H1 (cell line): Measurements from ENCODE around the gene KRT3. TPM values are rescaled to one million over a fixed set of nuclear protein-coding genes. Genes with fewer than 3 reads are reported as not detected.

ENCODE experiments used
- CTCF ChIA-PET: fragments of 300-600 bp; sonication (Branson Sonifier 250); formaldehyde crosslinking; loops from one replicate; lab custom pipeline; 2021; ENCODE audit not compliant: partially characterized antibody; lab: Charles Lee
- POLR2A ChIA-PET: fragments of 300-600 bp; sonication (Branson Sonifier 250); formaldehyde crosslinking; loops from one replicate; lab custom pipeline; 2021; ENCODE audit warnings: inconsistent platforms; ENCODE audit not compliant: partially characterized antibody; lab: Charles Lee
- DNase-seq, 2 experiments: peaks; one replicate each; pipeline versions ENCODE4 v3.0.0 to v3.0.0-alpha.2; 2010 to 2022; ENCODE audit warnings: low spot score in 2 of 2, low read depth in 1 of 2, mixed read lengths in 1 of 2
- FAIRE-seq: peaks from 2 replicates; lab custom pipeline; 2011; peaks lifted over from hg19 to GRCh38; lab: Jason Lieb, UNC
- H2AFZ ChIP-seq: 2 replicates; pipeline ENCODE4 v1.8.1; 2012; ENCODE audit warnings: low read length, inconsistent platforms
- H2AK5ac ChIP-seq: 2 replicates; pipeline ENCODE4 v1.6.1; 2013; ENCODE audit warnings: low read depth, low read length
- H2BK120ac ChIP-seq: replicated peaks from 2 replicates; pipeline ENCODE3; 2013; ENCODE audit warnings: low read depth, low read length, inconsistent platforms
- H2BK12ac ChIP-seq: 2 replicates; pipeline ENCODE4 v1.6.1; 2013; ENCODE audit warnings: low read depth, low read length
- H2BK15ac ChIP-seq: 2 replicates; pipeline ENCODE4 v1.6.1; 2013; ENCODE audit warnings: low read length
- H2BK20ac ChIP-seq: 2 replicates; pipeline ENCODE4 v1.6.1; 2013; ENCODE audit warnings: low read length
- H2BK5ac ChIP-seq: 2 replicates; pipeline ENCODE4 v1.6.1; 2013; ENCODE audit warnings: low read depth, low read length
- H3K14ac ChIP-seq: 2 replicates; pipeline ENCODE4 v1.6.1; 2013; ENCODE audit warnings: inconsistent platforms; ENCODE audit not compliant: insufficient read length
- H3K18ac ChIP-seq: 2 replicates; pipeline ENCODE4 v1.6.1; 2013; ENCODE audit warnings: low read length; ENCODE audit errors: extremely low read depth
- H3K23ac ChIP-seq: 2 replicates; pipeline ENCODE4 v1.6.1; 2013; ENCODE audit warnings: inconsistent platforms; ENCODE audit not compliant: insufficient read length
- H3K23me2 ChIP-seq: 2 replicates; pipeline ENCODE4 v1.6.1; 2013; ENCODE audit warnings: low read depth, low read length
- H3K27ac ChIP-seq: 2 replicates; pipeline ENCODE4 v1.6.1; 2011; ENCODE audit warnings: low read depth, low read length, inconsistent platforms
- H3K27me3 ChIP-seq, 4 experiments: replicated peaks in 1 of 4; 1 replicate in 1 of 4; 2 replicates in 3 of 4; pipeline versions ENCODE4 v1.6.1 to v1.8.1; 2011 to 2013; ENCODE audit warnings: low read length in 3 of 4, mild to moderate bottlenecking in 3 of 4, inconsistent platforms in 2 of 4, mixed read lengths in 2 of 4, moderate library complexity in 1 of 4; ENCODE audit not compliant: control insufficient read depth in 3 of 4, insufficient read depth in 3 of 4; ENCODE audit errors: extremely low read depth in 1 of 4
- H3K36me3 ChIP-seq, 4 experiments: 2 replicates each; pipeline versions ENCODE4 v1.6.1 to v1.8.1; 2011 to 2013; ENCODE audit warnings: mild to moderate bottlenecking in 4 of 4, low read length in 3 of 4, moderate library complexity in 2 of 4, control low read depth in 1 of 4, inconsistent platforms in 1 of 4; ENCODE audit not compliant: insufficient read depth in 4 of 4, control insufficient read depth in 2 of 4
- H3K4ac ChIP-seq: replicated peaks from 2 replicates; pipeline ENCODE3; 2013; ENCODE audit warnings: low read length, low read depth, mixed read lengths, inconsistent platforms; ENCODE audit not compliant: insufficient read length
- H3K4me1 ChIP-seq, 4 experiments: replicated peaks in 1 of 4; 1 replicate in 1 of 4; 2 replicates in 3 of 4; pipeline versions ENCODE4 v1.6.1 to v1.8.1; 2011 to 2013; ENCODE audit warnings: low read length in 3 of 4, inconsistent platforms in 2 of 4, mixed read lengths in 1 of 4; ENCODE audit not compliant: insufficient read depth in 4 of 4, control insufficient read depth in 3 of 4
- H3K4me2 ChIP-seq, 2 experiments: 2 replicates each; pipeline versions ENCODE4 v1.6.1 to v1.8.1; 2011 to 2013; ENCODE audit warnings: low read depth in 2 of 2, low read length in 2 of 2, control low read depth in 1 of 2, inconsistent platforms in 1 of 2, mild to moderate bottlenecking in 1 of 2; ENCODE audit not compliant: insufficient read depth in 1 of 2
- H3K4me3 ChIP-seq, 4 experiments: fragments of 200-600, 300-600 bp in 1 of 4; sonication (generic), shearing (Covaris generic), sonication (Bioruptor Twin) in 1 of 4; 2 replicates each; pipeline versions ENCODE4 v1.5.1 to v1.8.1; 2011 to 2016; ENCODE audit warnings: low read length in 4 of 4, low read depth in 3 of 4, control low read depth in 2 of 4, inconsistent platforms in 2 of 4, mild to moderate bottlenecking in 2 of 4, mixed read lengths in 1 of 4, moderate library complexity in 1 of 4; ENCODE audit not compliant: insufficient read depth in 2 of 4; ENCODE audit errors: extremely low read depth in 1 of 4
- H3K56ac ChIP-seq: replicated peaks from 2 replicates; pipeline ENCODE3; 2013; ENCODE audit warnings: low read depth, mild to moderate bottlenecking, mixed read lengths, low read length, inconsistent platforms; ENCODE audit not compliant: insufficient read length
- H3K79me1 ChIP-seq: 2 replicates; pipeline ENCODE4 v1.6.1; 2013; ENCODE audit warnings: low read depth, low read length, control low read depth
- H3K79me2 ChIP-seq, 2 experiments: 2 replicates each; pipeline versions ENCODE4 v1.6.1 to v1.8.1; 2012 to 2013; ENCODE audit warnings: low read length in 2 of 2, mild to moderate bottlenecking in 2 of 2, inconsistent platforms in 1 of 2; ENCODE audit not compliant: insufficient read depth in 2 of 2, control insufficient read depth in 1 of 2
- H3K9ac ChIP-seq, 4 experiments: replicated peaks in 1 of 4; 1 replicate in 1 of 4; 2 replicates in 3 of 4; pipeline versions ENCODE4 v1.6.1 to v1.8.1; 2011 to 2013; ENCODE audit warnings: low read depth in 3 of 4, low read length in 3 of 4, control low read depth in 2 of 4, mild to moderate bottlenecking in 2 of 4, moderate library complexity in 2 of 4, inconsistent platforms in 1 of 4; ENCODE audit errors: extremely low read depth in 1 of 4
- H3K9me3 ChIP-seq, 2 experiments: 2 replicates each; pipeline versions ENCODE4 v1.6.1 to v1.8.1; 2012 to 2013; ENCODE audit warnings: mild to moderate bottlenecking in 2 of 2, moderate library complexity in 2 of 2, control low read depth in 1 of 2, inconsistent platforms in 1 of 2, low read depth in 1 of 2, low read length in 1 of 2, mixed read lengths in 1 of 2; ENCODE audit not compliant: insufficient read depth in 2 of 2
- H4K20me1 ChIP-seq, 2 experiments: replicated peaks in 1 of 2; 2 replicates each; pipeline versions ENCODE3 to v1.8.1; 2011 to 2013; ENCODE audit warnings: inconsistent platforms in 2 of 2, low read length in 2 of 2, mild to moderate bottlenecking in 1 of 2; ENCODE audit not compliant: insufficient read depth in 2 of 2, control insufficient read depth in 1 of 2
- H4K5ac ChIP-seq: 2 replicates; pipeline ENCODE4 v1.6.1; 2013; ENCODE audit warnings: low read length, low read depth, mixed read lengths, inconsistent platforms; ENCODE audit not compliant: insufficient read length
- H4K8ac ChIP-seq: 2 replicates; pipeline ENCODE4 v1.8.0; 2013; ENCODE audit warnings: mild to moderate bottlenecking, moderate library complexity, low read length, inconsistent platforms; ENCODE audit not compliant: insufficient read depth; ENCODE audit errors: extremely low read depth
- H4K91ac ChIP-seq: replicated peaks from 2 replicates; pipeline ENCODE3; 2013; ENCODE audit warnings: low read length, mixed read lengths, inconsistent platforms; ENCODE audit not compliant: insufficient read length
- CHD2 ChIP-seq: IDR thresholded peaks from 2 replicates; pipeline ENCODE4 v1.6.1; 2012; ENCODE audit warnings: low read length, improper control_type of control experiment
- E2F6 ChIP-seq: IDR thresholded peaks from 2 replicates; pipeline ENCODE4 v1.6.1; 2012; ENCODE audit warnings: inconsistent platforms
- GABPA ChIP-seq: IDR thresholded peaks from 2 replicates; pipeline ENCODE4 v1.6.1; 2011; ENCODE audit warnings: mild to moderate bottlenecking, low read length, moderate library complexity, borderline replicate concordance; ENCODE audit not compliant: insufficient read depth
- MAFK ChIP-seq: IDR thresholded peaks from 2 replicates; pipeline ENCODE4 v1.6.1; 2012; ENCODE audit warnings: low read depth, mild to moderate bottlenecking, improper control_type of control experiment, low read length
- NRF1 ChIP-seq: IDR thresholded peaks from 2 replicates; pipeline ENCODE4 v1.6.1; 2011; ENCODE audit warnings: mild to moderate bottlenecking, low read depth, low read length, improper control_type of control experiment
- PHF8 ChIP-seq: fragments of 200-600 bp; sonication (generic); conservative IDR thresholded peaks from 2 replicates; pipeline ENCODE4 v1.7.1; 2012; ENCODE audit warnings: low read depth, mild to moderate bottlenecking, inconsistent platforms, low read length, moderate library complexity
- POLR2AphosphoS5 ChIP-seq: IDR thresholded peaks from 2 replicates; pipeline ENCODE4 v1.6.1; 2011; ENCODE audit warnings: low read depth, low read length
- RAD21 ChIP-seq, 2 experiments: IDR thresholded peaks in 1 of 2; conservative IDR thresholded peaks in 1 of 2; 2 replicates each; pipeline ENCODE4 v1.6.1; 2011; ENCODE audit warnings: low read depth in 2 of 2, low read length in 2 of 2, improper control_type of control experiment in 1 of 2, inconsistent platforms in 1 of 2, mild to moderate bottlenecking in 1 of 2, moderate library complexity in 1 of 2
- SP1 ChIP-seq: IDR thresholded peaks from 2 replicates; pipeline ENCODE4 v1.6.1; 2011; ENCODE audit warnings: low read depth, low read length
- SRF ChIP-seq: IDR thresholded peaks from 2 replicates; pipeline ENCODE4 v1.6.1; 2011; ENCODE audit warnings: mild to moderate bottlenecking, low read depth, low read length, moderate library complexity
- TBP ChIP-seq: IDR thresholded peaks from 2 replicates; pipeline ENCODE4 v1.6.1; 2011; ENCODE audit warnings: low read depth, low read length, improper control_type of control experiment
- YY1 ChIP-seq: IDR thresholded peaks from 2 replicates; pipeline ENCODE4 v1.6.1; 2011; ENCODE audit warnings: low read depth, mild to moderate bottlenecking, low read length
- WGBS, 2 experiments: shearing (Covaris generic) in 1 of 2; methylation state at CpG; one replicate each; pipeline versions ENCODE4 v1.1.6 to v1.1.7; 2013 to 2015; ENCODE audit warnings: low lambda C conversion rate in 2 of 2, mixed read lengths in 2 of 2, inconsistent platforms in 1 of 2, low coverage in 1 of 2, missing lambda C conversion rate in 1 of 2; ENCODE audit not compliant: insufficient replicate concordance in 2 of 2, insufficient coverage in 1 of 2, insufficient read length in 1 of 2; ENCODE audit errors: extremely low coverage in 1 of 2, missing lambda C conversion rate in 1 of 2; 5-methylcytosine and 5-hydroxymethylcytosine counted together
- polyA plus RNA-seq, 7 experiments: library from polyadenylated mRNA; depleted of rRNA in 3 of 7; stranded (reverse) in 5 of 7; unstranded in 2 of 7; fragments of >200 nt in 5 of 7; fragments of 200-250 nt in 2 of 7; gene quantifications; 1 replicate in 5 of 7; 2 replicates in 1 of 7; 4 replicates in 1 of 7; pipeline versions ENCODE4 v1.2.1 to v1.2.3, GENCODE V29; 2011 to 2013; ENCODE audit warnings: missing spikeins in 2 of 7, mixed read lengths in 2 of 7
- total RNA-seq: library from RNA; stranded (reverse); fragmentation: NEBNext Ultra II Directional; extraction: Animal tissue kit (Norgen Biotek cat#: 25700); gene quantifications from 2 replicates; pipeline ENCODE4 v1.2.1, GENCODE V29; 2021

Gene KRT3
- total and polyA plus RNA-seq, 2 of the 8 experiments (the other 6 are each of a cell fraction or from before 2014, with no cell fraction given), result not detected

GRCh38 chr12:52821826-52822660, 26.1 kb upstream of the KRT3 start:
- H2BK5ac ChIP-seq, result no peak overlapping the region
- no peaks in the 10 kb centered on the region for H3K23me2 ChIP-seq
- no peak overlapping the region for H3K4me3 ChIP-seq
- H3K79me2 ChIP-seq, result no peaks in the 10 kb centered on the region
- H4K5ac ChIP-seq, result no peak overlapping the region
- H3K23ac ChIP-seq, result no peak overlapping the region
- no peak overlapping the region for H2AFZ ChIP-seq
- H3K14ac ChIP-seq, result no peak overlapping the region
- no peak overlapping the region for H4K8ac ChIP-seq
- no peak overlapping the region for H3K9ac ChIP-seq
- H3K4me2 ChIP-seq, result no peak overlapping the region
- H3K27ac ChIP-seq, result no peak overlapping the region
- no peaks in the 10 kb centered on the region for H3K36me3 ChIP-seq
- H2BK20ac ChIP-seq, result no peak overlapping the region
- H2BK15ac ChIP-seq, result no peak overlapping the region
- ChIA-PET CTCF (interaction anchor here (1.1 to 2.0 kb wide), 7 partner anchors 40 to 236 kb away, joined by 3 to 8 read pairs (median 3); no protein-coding TSS in a partner anchor), POLR2A (interaction anchor here (0.7 kb wide), 1 partner anchor 16 kb away, joined by 3 read pairs; no protein-coding TSS in a partner anchor)
- FAIRE-seq (no peak), DNase-seq (no peak)
- no peak overlapping the region for H2AK5ac ChIP-seq
- H3K4me1 ChIP-seq, result no peaks in the 10 kb centered on the region; a peak in 2 of 7 replicates
- H3K79me1 ChIP-seq, result no peaks in the 10 kb centered on the region
- no peak overlapping the region for H3K56ac ChIP-seq
- H2BK12ac ChIP-seq, result no peak overlapping the region
- 0 out of 7 replicates have a peak, but pooled peaks cover 0 to 2% (median 0%) of the 10 kb centered on the region in 4 experiments for H3K27me3 ChIP-seq
- no peaks in the 10 kb centered on the region for H3K9me3 ChIP-seq
- no peak overlapping the region for H4K91ac ChIP-seq
- no peak overlapping the region for H2BK120ac ChIP-seq
- 93% methylated on average over 10 of the region's 10 CpGs; no CpG with 5 or more reads in 1 of the 2 experiments for WGBS, 2 experiments
- no peaks in the 10 kb centered on the region for H4K20me1 ChIP-seq
- H3K18ac ChIP-seq, result no peak overlapping the region
- no peak overlapping the region for H3K4ac ChIP-seq
- TF ChIP-seq RAD21 (IDR thresholded peaks at IDR 0.05 in 1 of 2, conservative IDR thresholded peaks at IDR 0.05 in 1 of 2; ENCODE audit: low read depth in 2 of 2, low read length in 2 of 2), result no peak
- TF ChIP-seq SRF, result no peak
- no peak for TF ChIP-seq NRF1
- no peak for TF ChIP-seq YY1
- TF ChIP-seq MAFK, result no peak
- no peak for TF ChIP-seq GABPA
- no peak for TF ChIP-seq CHD2
- no peak for TF ChIP-seq SP1
- no peak for TF ChIP-seq TBP
- TF ChIP-seq E2F6, result no peak
- no peak for TF ChIP-seq PHF8
- TF ChIP-seq POLR2AphosphoS5, result no peak
